Kidney (tissue), 14 donors: Measurements from ENCODE around the gene SLC9A2. TPM values are rescaled to one million over a fixed set of nuclear protein-coding genes. Genes with fewer than 3 reads are reported as not detected.

Source experiments
- DNase-seq, 5 donors: peaks; one replicate each; pipeline ENCODE4 v3.0.0-alpha.2; 2013 to 2020
- FAIRE-seq: peaks from 2 replicates; lab custom pipeline; 2012; peaks lifted over from hg19 to GRCh38; lab: Jason Lieb, UNC
- H3K27ac ChIP-seq, 2 donors: one replicate each; pipeline ENCODE4 v1.7.0; 2013; ENCODE audit warnings: low read depth in 2 of 2, low read length in 2 of 2, inconsistent platforms in 1 of 2
- H3K27me3 ChIP-seq: one replicate; pipeline ENCODE4 v1.7.1; 2013; ENCODE audit warnings: low read length, inconsistent platforms; ENCODE audit not compliant: control insufficient read depth, insufficient read depth
- H3K36me3 ChIP-seq, 3 donors: one replicate each; pipeline versions ENCODE4 v1.7.0 to v1.7.1; 2013; ENCODE audit warnings: low read length in 3 of 3, control low read depth in 1 of 3, inconsistent platforms in 1 of 3; ENCODE audit not compliant: insufficient read depth in 3 of 3, control insufficient read depth in 2 of 3
- H3K4me1 ChIP-seq, 3 donors: one replicate each; pipeline versions ENCODE4 v1.7.0 to v1.7.1; 2013; ENCODE audit warnings: low read length in 3 of 3, inconsistent platforms in 1 of 3, low read depth in 1 of 3; ENCODE audit not compliant: control insufficient read depth in 2 of 3, insufficient read depth in 2 of 3
- H3K4me3 ChIP-seq, 3 donors: one replicate each; pipeline versions ENCODE4 v1.7.0 to v1.8.1; 2013; ENCODE audit warnings: low read length in 3 of 3, control low read depth in 1 of 3, inconsistent platforms in 1 of 3
- H3K9ac ChIP-seq, 3 donors: one replicate each; pipeline versions ENCODE4 v1.7.0 to v1.7.1; 2013; ENCODE audit warnings: low read length in 3 of 3, control low read depth in 1 of 3, inconsistent platforms in 1 of 3
- H3K9me3 ChIP-seq, 3 donors: one replicate each; pipeline versions ENCODE4 v1.7.0 to v1.7.1; 2013; ENCODE audit warnings: low read length in 3 of 3, control low read depth in 1 of 3, inconsistent platforms in 1 of 3; ENCODE audit not compliant: control insufficient read depth in 2 of 3, insufficient read depth in 1 of 3
- intact Hi-C: fragments of 100-400 bp; cut with DNase I; formaldehyde crosslinking; loops from one replicate; pipeline ENCODE4 v1.11.1; 2022
- polyA plus RNA-seq: library from polyadenylated mRNA; stranded (reverse); fragments of 350-450 nt; fragmentation: Illumina TruSeq; extraction: RNeasy Lipid Tissue Mini Kit (QIAGEN cat#74804); gene quantifications from one replicate; pipeline ENCODE4 v1.2.3, GENCODE V29; 2014; ENCODE audit warnings: low read depth, low replicate concordance; ENCODE audit not compliant: insufficient read depth
- total RNA-seq: library from RNA; stranded (reverse); fragmentation: NEBNext Ultra II Directional; extraction: Animal tissue kit (Norgen Biotek cat#: 25700); gene quantifications from one replicate; pipeline ENCODE4 v1.2.1, GENCODE V29; 2021
- TF ChIP-seq, protein P1 (sequence below): IDR thresholded peaks from 3 replicates; pipeline ENCODE4 v1.5.1; 2012; ENCODE audit warnings: mild to moderate bottlenecking, moderate library complexity, borderline replicate concordance; ENCODE audit not compliant: insufficient read depth; ENCODE audit errors: extremely low read depth
- donor health status: control.
- donor health status: control.
- donor health status: control.
- donor health status: control.
- donor health status: control.
- donor health status: DM: yes; HTN: yes; CAD: no.
- donor health status: Normal renal cell carcinoma (clear cell type).

SLC9A2 gene
- total and polyA plus RNA-seq, 2 donors from 2014 or later: 5.6 to 5.9 TPM

DNA sequence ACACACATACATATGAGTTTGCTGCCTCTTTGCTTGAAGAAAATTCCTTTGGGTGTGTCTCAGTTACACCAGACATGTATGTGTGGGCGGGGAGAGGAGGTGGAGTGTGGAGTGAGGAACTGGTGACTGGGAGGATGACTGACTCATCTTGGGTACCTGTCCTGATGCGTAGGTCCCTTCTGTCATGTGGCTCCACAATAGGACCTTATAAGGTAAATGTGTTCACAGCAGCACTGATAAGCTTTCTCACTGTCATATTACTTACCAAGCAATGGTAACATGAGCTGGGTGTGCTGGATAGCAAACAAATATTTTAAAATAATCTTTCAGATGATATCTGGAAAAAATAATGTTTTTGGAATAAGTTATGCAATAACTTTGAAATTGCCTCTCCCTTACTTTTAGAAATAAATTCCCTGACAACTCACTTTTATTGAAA, 45.1 kb downstream of the SLC9A2 start:
- H3K9ac ChIP-seq: no peak overlapping the region

DNA sequence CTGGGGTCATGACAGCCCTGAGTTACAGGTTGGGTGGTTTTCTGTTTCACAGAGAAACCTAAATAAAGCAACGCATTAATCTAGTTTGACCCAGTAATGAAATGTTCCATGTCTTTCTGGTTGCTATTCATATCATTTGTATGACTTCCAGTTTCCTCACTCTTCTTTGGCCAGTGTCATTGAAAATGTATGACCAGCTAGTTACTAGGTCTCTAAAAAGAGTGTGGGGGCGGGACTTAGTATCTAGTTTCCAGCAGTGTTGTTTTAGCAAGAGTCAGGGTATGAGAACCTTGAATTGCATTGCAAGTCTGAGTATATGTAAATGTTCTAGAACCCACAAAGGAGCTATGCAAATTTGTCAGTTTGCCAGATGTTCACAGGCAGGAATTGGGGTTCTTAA, 47.7 kb downstream of the SLC9A2 start:
- Histone ChIP-seq H3K4me1 (peaks cover 0 to 4% (median 0%) of the 10 kb centered on the region in 3 donors), H3K9ac (no peak overlapping the region), H3K27ac (no peak overlapping the region), H3K36me3 (no peaks in the 10 kb centered on the region), H3K4me3 (no peak overlapping the region), H3K27me3 (no peaks in the 10 kb centered on the region), H3K9me3 (no peaks in the 10 kb centered on the region)
- DNase-seq (peak in 1 of 5 donors; percentile 29), FAIRE-seq (no peak)
- intact Hi-C loops: no loop called here
- TF ChIP-seq, protein P1, sequence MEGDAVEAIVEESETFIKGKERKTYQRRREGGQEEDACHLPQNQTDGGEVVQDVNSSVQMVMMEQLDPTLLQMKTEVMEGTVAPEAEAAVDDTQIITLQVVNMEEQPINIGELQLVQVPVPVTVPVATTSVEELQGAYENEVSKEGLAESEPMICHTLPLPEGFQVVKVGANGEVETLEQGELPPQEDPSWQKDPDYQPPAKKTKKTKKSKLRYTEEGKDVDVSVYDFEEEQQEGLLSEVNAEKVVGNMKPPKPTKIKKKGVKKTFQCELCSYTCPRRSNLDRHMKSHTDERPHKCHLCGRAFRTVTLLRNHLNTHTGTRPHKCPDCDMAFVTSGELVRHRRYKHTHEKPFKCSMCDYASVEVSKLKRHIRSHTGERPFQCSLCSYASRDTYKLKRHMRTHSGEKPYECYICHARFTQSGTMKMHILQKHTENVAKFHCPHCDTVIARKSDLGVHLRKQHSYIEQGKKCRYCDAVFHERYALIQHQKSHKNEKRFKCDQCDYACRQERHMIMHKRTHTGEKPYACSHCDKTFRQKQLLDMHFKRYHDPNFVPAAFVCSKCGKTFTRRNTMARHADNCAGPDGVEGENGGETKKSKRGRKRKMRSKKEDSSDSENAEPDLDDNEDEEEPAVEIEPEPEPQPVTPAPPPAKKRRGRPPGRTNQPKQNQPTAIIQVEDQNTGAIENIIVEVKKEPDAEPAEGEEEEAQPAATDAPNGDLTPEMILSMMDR: no peak

More for the DNA sequence above, 45.1 kb downstream of the SLC9A2 start:
- H3K36me3 ChIP-seq: no peaks in the 10 kb centered on the region
- H3K4me1 ChIP-seq: peaks cover 0 to 4% (median 0%) of the 10 kb centered on the region in 3 donors
- H3K9me3 ChIP-seq: no peaks in the 10 kb centered on the region
- no peak overlapping the region for H3K27ac ChIP-seq
- intact Hi-C loops: no loop called here
- TF ChIP-seq, protein P1: no peak
- no peak for FAIRE-seq
- H3K27me3 ChIP-seq: no peaks in the 10 kb centered on the region
- no peak for DNase-seq
- no peak overlapping the region for H3K4me3 ChIP-seq

DNA sequence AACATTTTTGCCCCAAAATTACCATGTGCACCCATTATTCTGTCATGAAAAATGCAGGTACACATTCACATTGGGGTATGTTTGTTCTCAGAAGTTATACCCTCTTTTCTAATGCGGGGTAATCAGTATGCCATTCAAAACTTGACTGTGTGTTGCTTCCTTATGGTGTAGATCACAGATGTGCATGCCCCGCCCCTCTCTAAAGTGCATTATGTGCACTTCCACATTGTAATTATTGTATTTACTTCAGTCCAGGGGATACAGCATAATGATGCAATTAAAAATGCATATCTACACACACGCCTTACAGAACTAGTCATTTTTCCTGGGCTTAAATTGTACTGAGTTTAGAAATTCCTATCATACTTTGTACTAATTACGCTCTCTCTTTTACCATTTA, 48.8 kb downstream of the SLC9A2 start:
- H3K4me1 ChIP-seq: peaks cover 0 to 4% (median 0%) of the 10 kb centered on the region in 3 donors
- DNase-seq (no peak), FAIRE-seq (no peak)
- TF ChIP-seq, protein P1: no peak
- no peaks in the 10 kb centered on the region for H3K36me3 ChIP-seq
- intact Hi-C loops: no loop called here
- H3K27me3 ChIP-seq: no peaks in the 10 kb centered on the region
- H3K27ac ChIP-seq: no peak overlapping the region
- H3K9me3 ChIP-seq: no peaks in the 10 kb centered on the region
- no peak overlapping the region for H3K4me3 ChIP-seq
- no peak overlapping the region for H3K9ac ChIP-seq

DNA sequence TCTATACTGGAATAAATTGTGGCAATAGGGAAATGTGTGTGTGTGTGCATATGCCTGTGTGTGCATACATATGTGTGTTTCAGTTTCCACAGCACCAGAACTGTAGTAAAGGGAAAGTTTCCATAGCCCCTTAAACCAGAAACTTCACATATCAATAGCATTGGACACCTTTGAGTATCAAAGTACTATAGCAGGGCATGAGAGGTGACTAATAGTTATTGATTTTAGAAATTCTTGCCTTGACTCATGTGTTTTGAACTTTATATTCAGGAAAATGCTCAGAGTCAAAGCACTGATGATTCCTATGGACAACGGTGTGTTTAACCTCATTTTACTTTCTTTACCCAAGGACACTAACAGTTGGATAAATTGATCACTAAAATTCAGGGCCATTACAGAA, 50.0 kb downstream of the SLC9A2 start:
- FAIRE-seq (no peak), DNase-seq (no peak)
- Histone ChIP-seq H3K4me1 (peaks cover 0 to 4% (median 0%) of the 10 kb centered on the region in 3 donors), H3K9ac (no peak overlapping the region), H3K4me3 (no peak overlapping the region), H3K36me3 (no peaks in the 10 kb centered on the region), H3K27ac (no peak overlapping the region), H3K9me3 (no peaks in the 10 kb centered on the region), H3K27me3 (no peaks in the 10 kb centered on the region)
- intact Hi-C loops: no loop called here
- TF ChIP-seq, protein P1: no peak
